Measurements from ENCODE around the gene TGIF1.

DNA sequence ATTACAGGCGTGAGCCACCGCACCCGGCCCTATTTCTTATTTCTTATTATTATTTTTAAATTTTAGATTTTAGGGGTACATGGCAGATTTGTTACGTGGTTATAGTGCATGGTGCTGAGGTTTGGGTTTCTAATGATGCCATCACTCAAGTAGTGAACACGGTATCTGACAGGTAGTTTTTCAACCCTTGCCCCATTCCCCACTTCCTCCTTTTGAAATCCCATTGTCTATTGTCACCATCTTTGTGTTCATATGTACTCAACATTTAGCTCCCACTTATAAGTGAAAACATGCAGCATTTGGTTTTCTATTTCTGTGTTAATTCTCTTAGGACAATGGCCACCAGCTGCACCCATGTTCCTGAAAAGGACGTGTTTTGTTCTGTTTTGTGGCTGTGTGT is 39.5 kb downstream of the TGIF1 start:
- no peak for TF ChIP-seq ELF4 (IDR thresholded peaks at IDR 0.05)
- no peak for TF ChIP-seq BHLHE40 (IDR thresholded peaks at IDR 0.05; ENCODE audit: borderline replicate concordance)

Measured in HEK293T (cell line).